PC-3 (cell line): ENCODE results near the gene MCHR1. TPM values are rescaled to one million over a fixed set of nuclear protein-coding genes. Genes with fewer than 3 reads are reported as not detected.
A peak's percentile ranks its signal among the peaks of the same experiment; 100 is the strongest.
"Not testable (repeated sequence)": the region's sequence is repeated elsewhere in the genome, so short reads cannot be mapped to it uniquely, and the experiment has no call there.

Source experiments
- ATAC-seq: fragments of 200-7000 bp; cut with Tn5 transposase; 2 replicates; pipeline ENCODE4 v1.9.1; 2020; ENCODE audit warnings: mild to moderate bottlenecking, moderate library complexity
- BruUV-seq: library from RNA; stranded (reverse); fragments of 400-500 nt; replicated peaks from 2 replicates; lab custom pipeline; 2021; lab: Mats Ljungman, UMichigan
- CTCF ChIA-PET: fragments of 300-600 bp; sonication (Branson Sonifier 250); formaldehyde crosslinking; loops from one replicate; lab custom pipeline; 2022; ENCODE audit warnings: antibody characterized with exemption; lab: Charles Lee
- POLR2A ChIA-PET: fragments of 300-600 bp; sonication (Branson Sonifier 250); formaldehyde crosslinking; loops from one replicate; lab custom pipeline; 2022; ENCODE audit warnings: antibody characterized with exemption; ENCODE audit not compliant: unreplicated experiment; lab: Charles Lee
- DNase-seq: peaks from one replicate; pipeline ENCODE4 v3.0.0-alpha.2; 2015
- H2AFZ ChIP-seq: fragments of 300-600 bp; sonication (generic); 2 replicates; pipeline ENCODE4 v1.6.0; 2016; ENCODE audit warnings: antibody characterized with exemption, low read length
- H3F3A ChIP-seq: fragments of 300-600 bp; sonication (generic); one replicate; pipeline ENCODE4 v1.6.0; 2017; ENCODE audit warnings: antibody characterized with exemption, low read length, control low read depth, mild to moderate bottlenecking; ENCODE audit not compliant: unreplicated experiment
- H3K27ac ChIP-seq: fragments of 300-600 bp; sonication (generic); 2 replicates; pipeline ENCODE4 v1.5.1; 2016; ENCODE audit warnings: mild to moderate bottlenecking, low read length
- H3K27me3 ChIP-seq: fragments of 300-600 bp; sonication (generic); 2 replicates; pipeline ENCODE4 v1.6.1; 2016; ENCODE audit warnings: low read length, mixed read lengths
- H3K36me3 ChIP-seq: fragments of 300-600 bp; sonication (generic); 2 replicates; pipeline ENCODE4 v1.6.1; 2016; ENCODE audit warnings: low read depth, mixed run types, low read length, mixed read lengths
- H3K4me1 ChIP-seq: fragments of 300-600 bp; sonication (generic); 2 replicates; pipeline ENCODE4 v1.5.1; 2016; ENCODE audit warnings: low read length; ENCODE audit not compliant: insufficient read depth
- H3K4me2 ChIP-seq: fragments of 300-600 bp; sonication (generic); 2 replicates; pipeline ENCODE4 v1.6.0; 2016; ENCODE audit warnings: low read length
- H3K4me3 ChIP-seq: fragments of 300-600 bp; sonication (generic); 2 replicates; pipeline ENCODE4 v1.5.1; 2016; ENCODE audit warnings: mild to moderate bottlenecking, low read length, mixed read lengths
- H3K79me2 ChIP-seq: fragments of 300-600 bp; sonication (generic); 2 replicates; pipeline ENCODE4 v1.6.1; 2017; ENCODE audit warnings: low read length, mixed read lengths
- H3K9ac ChIP-seq: fragments of 300-600 bp; sonication (generic); 2 replicates; pipeline ENCODE4 v1.6.0; 2016; ENCODE audit warnings: mild to moderate bottlenecking, low read length
- H3K9me2 ChIP-seq: fragments of 300-600 bp; sonication (generic); replicated peaks from 2 replicates; pipeline ENCODE4 v1.6.1; 2016; ENCODE audit warnings: mixed run types, low read length, mixed read lengths
- H3K9me3 ChIP-seq: fragments of 300-600 bp; sonication (generic); 2 replicates; pipeline ENCODE4 v1.6.1; 2016; ENCODE audit warnings: low read length, mixed read lengths
- H4K20me1 ChIP-seq: fragments of 300-600 bp; sonication (generic); 2 replicates; pipeline ENCODE4 v1.6.1; 2016; ENCODE audit warnings: low read length, mixed read lengths
- EZH2 ChIP-seq: fragments of 300-600 bp; sonication (generic); IDR thresholded peaks from one replicate; pipeline ENCODE4 v1.6.1; 2017; ENCODE audit warnings: antibody characterized with exemption, mild to moderate bottlenecking, low read length; ENCODE audit not compliant: unreplicated experiment
- EZH2phosphoT487 ChIP-seq: fragments of 300-600 bp; sonication (generic); IDR thresholded peaks from 2 replicates; pipeline ENCODE4 v1.6.1; 2018; ENCODE audit warnings: mild to moderate bottlenecking, antibody characterized with exemption, low read length, borderline replicate concordance
- intact Hi-C: fragments of 100-400 bp; cut with micrococcal nuclease; formaldehyde crosslinking; loops from 2 replicates; pipeline ENCODE4 v1.9.0; 2023
- total RNA-seq: library from RNA; depleted of rRNA; stranded (reverse); fragments of >200 nt; gene quantifications from 2 replicates; pipeline ENCODE4 v1.2.3, GENCODE V29; 2014
- TF ChIP-seq, protein P1 (sequence below): fragments of 300-600 bp; sonication (generic); conservative IDR thresholded peaks from 2 replicates; pipeline ENCODE4 v1.5.1; 2017; ENCODE audit warnings: antibody characterized with exemption, low read depth, mild to moderate bottlenecking, low read length

MCHR1 gene
- total RNA-seq, 1 experiment from 2014 or later, result not detected

DNA sequence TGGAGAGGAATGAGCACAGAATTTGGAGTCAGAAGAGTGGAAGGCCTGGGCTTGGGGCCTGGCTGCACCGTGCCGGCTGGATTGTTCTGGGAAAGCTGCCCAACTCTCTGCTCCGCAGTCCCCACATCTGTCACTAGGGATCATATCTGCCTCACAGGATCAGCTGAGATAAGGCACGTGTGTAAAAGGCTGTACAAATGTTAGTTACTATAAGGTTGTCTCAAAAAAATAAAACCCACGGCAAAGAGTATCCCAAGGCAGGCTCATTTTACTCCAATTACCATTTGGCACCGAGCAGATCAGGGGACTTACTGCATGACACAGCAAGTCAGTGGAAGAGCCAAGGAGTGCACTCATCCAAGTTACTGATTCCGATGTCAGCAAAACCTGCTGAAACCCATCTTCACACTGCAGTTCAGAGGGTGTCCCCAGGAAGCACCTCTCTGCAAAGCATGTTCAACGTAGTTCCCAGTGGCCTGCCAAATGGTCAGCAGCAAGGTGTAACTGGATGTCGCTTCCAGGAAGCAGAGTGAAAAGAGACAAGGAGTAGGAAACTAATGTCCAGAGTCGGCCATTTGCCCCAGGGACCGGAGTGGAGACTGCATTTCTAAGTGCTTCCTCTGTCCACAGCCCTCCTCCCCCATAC is 24.6 kb upstream of the MCHR1 start:
- CTCF ChIA-PET, result interaction anchor here (0.6 to 1.1 kb wide), 2 partner anchors 105 to 244 kb away, joined by 3 to 7 read pairs; no protein-coding TSS in a partner anchor
- no peaks in the 10 kb centered on the region for H3K36me3 ChIP-seq
- no peaks in the 10 kb centered on the region for H3K9me3 ChIP-seq
- no peak overlapping the region for H3K4me2 ChIP-seq
- TF ChIP-seq EZH2phosphoT487, result no peak
- TF ChIP-seq, protein P1, sequence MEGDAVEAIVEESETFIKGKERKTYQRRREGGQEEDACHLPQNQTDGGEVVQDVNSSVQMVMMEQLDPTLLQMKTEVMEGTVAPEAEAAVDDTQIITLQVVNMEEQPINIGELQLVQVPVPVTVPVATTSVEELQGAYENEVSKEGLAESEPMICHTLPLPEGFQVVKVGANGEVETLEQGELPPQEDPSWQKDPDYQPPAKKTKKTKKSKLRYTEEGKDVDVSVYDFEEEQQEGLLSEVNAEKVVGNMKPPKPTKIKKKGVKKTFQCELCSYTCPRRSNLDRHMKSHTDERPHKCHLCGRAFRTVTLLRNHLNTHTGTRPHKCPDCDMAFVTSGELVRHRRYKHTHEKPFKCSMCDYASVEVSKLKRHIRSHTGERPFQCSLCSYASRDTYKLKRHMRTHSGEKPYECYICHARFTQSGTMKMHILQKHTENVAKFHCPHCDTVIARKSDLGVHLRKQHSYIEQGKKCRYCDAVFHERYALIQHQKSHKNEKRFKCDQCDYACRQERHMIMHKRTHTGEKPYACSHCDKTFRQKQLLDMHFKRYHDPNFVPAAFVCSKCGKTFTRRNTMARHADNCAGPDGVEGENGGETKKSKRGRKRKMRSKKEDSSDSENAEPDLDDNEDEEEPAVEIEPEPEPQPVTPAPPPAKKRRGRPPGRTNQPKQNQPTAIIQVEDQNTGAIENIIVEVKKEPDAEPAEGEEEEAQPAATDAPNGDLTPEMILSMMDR, result no peak; the same call in 1 of the 2 replicates
- TF ChIP-seq EZH2, result no peak
- peaks cover 21% of the 10 kb centered on the region for H3K4me1 ChIP-seq
- no peak for ATAC-seq
- no peaks in the 10 kb centered on the region for H3K79me2 ChIP-seq
- no peaks in the 10 kb centered on the region for H3K9me2 ChIP-seq
- H3K27me3 ChIP-seq, result no peaks in the 10 kb centered on the region
- H2AFZ ChIP-seq, result peak overlapping the region; percentile 12; the same call in 1 of the 2 replicates
- no peak overlapping the region for H3K9ac ChIP-seq
- POLR2A ChIA-PET, result no interaction called here
- peak; percentile 27 for DNase-seq
- 0 out of 2 replicates have a peak overlapping the region, but pooled peaks have one; percentile 14 for H3K27ac ChIP-seq
- H4K20me1 ChIP-seq, result no peaks in the 10 kb centered on the region
- H3K4me3 ChIP-seq, result no peak overlapping the region
- no peaks in the 10 kb centered on the region for H3F3A ChIP-seq
- intact Hi-C loops, result no loop called here
- BruUV-seq, result no TSS peak

DNA sequence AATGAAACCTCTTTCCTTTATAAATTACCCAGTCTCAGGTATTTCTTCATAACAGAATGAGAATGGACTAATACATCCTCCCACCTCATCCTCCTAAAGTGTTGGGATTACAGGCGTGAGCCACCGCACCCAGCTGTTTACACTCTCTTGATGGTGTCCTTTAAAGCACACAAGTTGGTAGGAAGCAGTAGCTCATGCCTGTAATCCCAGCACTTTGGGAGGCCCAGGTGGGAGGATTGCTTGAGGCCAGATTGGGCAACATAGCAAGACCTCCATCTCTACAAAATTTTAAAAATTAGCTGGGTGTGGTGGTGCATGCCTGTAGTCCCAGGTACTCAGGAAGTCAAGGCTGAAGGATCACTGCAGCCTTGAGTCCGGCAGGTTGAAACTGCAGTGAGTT is 23.3 kb upstream of the MCHR1 start:
- BruUV-seq, H3K27me3 ChIP-seq, H3K36me3 ChIP-seq, ATAC-seq, H3K27ac ChIP-seq, H3K4me3 ChIP-seq, H3K9ac ChIP-seq, intact Hi-C loops, H3K79me2 ChIP-seq, H3K9me3 ChIP-seq, H3F3A ChIP-seq, DNase-seq, H4K20me1 ChIP-seq, H2AFZ ChIP-seq, H3K9me2 ChIP-seq, H3K4me2 ChIP-seq: not testable (repeated sequence)
- ChIA-PET POLR2A (interaction anchor here (0.6 to 0.7 kb wide), 2 partner anchors 36 to 1166 kb away, joined by 8 to 25 read pairs; no protein-coding TSS in a partner anchor), CTCF (interaction anchor here (0.7 kb wide), 1 partner anchor 65 kb away, joined by 3 read pairs; no protein-coding TSS in a partner anchor)
- peaks cover 19% of the 10 kb centered on the region for H3K4me1 ChIP-seq

DNA sequence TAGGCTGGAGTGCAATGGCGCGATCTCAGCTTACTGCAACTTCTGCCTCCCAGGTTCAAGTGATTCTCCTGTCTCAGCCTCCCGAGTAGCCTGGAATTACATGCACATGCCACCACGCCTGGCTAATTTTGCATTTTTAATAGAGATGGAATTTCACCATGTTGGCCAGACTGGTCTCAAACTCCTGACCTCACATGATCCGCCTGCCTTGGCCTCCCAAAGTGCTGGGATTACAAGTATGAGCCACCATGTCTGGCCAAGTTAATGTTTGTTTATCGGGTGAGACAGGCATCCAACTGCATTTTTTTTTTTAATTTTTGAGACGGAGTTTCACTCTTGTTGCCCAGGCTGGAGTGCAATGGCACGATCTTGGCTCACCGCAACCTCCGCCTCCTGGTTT is 22.6 kb upstream of the MCHR1 start:
- CTCF ChIA-PET, DNase-seq, H3K9ac ChIP-seq, H3K36me3 ChIP-seq, H3F3A ChIP-seq, H3K4me3 ChIP-seq, H4K20me1 ChIP-seq, H3K9me2 ChIP-seq, H3K27ac ChIP-seq, H3K4me2 ChIP-seq, H3K9me3 ChIP-seq, H2AFZ ChIP-seq, H3K79me2 ChIP-seq, H3K27me3 ChIP-seq, POLR2A ChIA-PET, ATAC-seq, intact Hi-C loops, BruUV-seq: not testable (repeated sequence)
- H3K4me1 ChIP-seq, result peaks cover 13% of the 10 kb centered on the region
